C4-2B (cell line): ENCODE measurements around the gene BPIFB6.

ENCODE experiments used
- CTCF ChIP-seq: fragments of 450-650 bp; conservative IDR thresholded peaks from 2 replicates; pipeline ENCODE4 v1.5.1; 2017; ENCODE audit warnings: mild to moderate bottlenecking
- ZFX ChIP-seq: fragments of 450-650 bp; IDR thresholded peaks from 2 replicates; pipeline ENCODE4 v1.6.1; 2017

GRCh38 chr20:33005908-33006775 is 25.3 kb upstream of the BPIFB6 start:
- TF ChIP-seq CTCF (no peak), ZFX (no peak)
